Colonic mucosa (tissue), 4 donors: ENCODE data around the gene JMY. TPM values are rescaled to one million over a fixed set of nuclear protein-coding genes. Genes with fewer than 3 reads are reported as not detected.

Experiments
- DNase-seq: peaks from one replicate; pipeline ENCODE4 v3.0.0-alpha.2; 2020
- H3K27ac ChIP-seq: fragments of 200-600 bp; one replicate; pipeline ENCODE4 v1.8.0; 2021
- H3K27me3 ChIP-seq: fragments of 200-600 bp; one replicate; pipeline ENCODE4 v1.8.0; 2021
- H3K36me3 ChIP-seq: fragments of 200-600 bp; one replicate; pipeline ENCODE4 v1.8.0; 2021
- H3K4me1 ChIP-seq: fragments of 200-600 bp; one replicate; pipeline ENCODE4 v1.8.0; 2021; ENCODE audit warnings: mild to moderate bottlenecking
- H3K4me3 ChIP-seq: fragments of 200-600 bp; one replicate; pipeline ENCODE4 v1.8.0; 2021
- H3K9ac ChIP-seq, 2 donors: one replicate each; pipeline ENCODE4 v1.7.0; 2013; ENCODE audit warnings: control low read depth in 2 of 2, low read depth in 2 of 2, low read length in 2 of 2
- H3K9me3 ChIP-seq: fragments of 200-600 bp; one replicate; pipeline ENCODE4 v1.8.0; 2021
- intact Hi-C: fragments of 100-400 bp; cut with DNase I; formaldehyde crosslinking; loops from one replicate; pipeline ENCODE4 v1.14.1; 2022
- total RNA-seq, 2 donors: library from RNA; stranded (reverse); fragmentation: NEBNext Ultra II Directional in 1 of 2; extraction: Animal tissue kit (Norgen Biotek cat#: 25700) in 1 of 2; gene quantifications; one replicate each; pipeline ENCODE4 v1.2.1, GENCODE V29; 2021
- TF ChIP-seq, protein P1 (sequence below): fragments of 200-600 bp; IDR thresholded peaks from one replicate; pipeline ENCODE4 v1.8.0; 2022; ENCODE audit warnings: antibody characterized with exemption, mild to moderate bottlenecking
- donor health status: healthy.
- donor health status: DM: no; HTN: no; CAD: no.
- donor health status: DM: no; HTN: no; CAD: no.

Gene JMY
- total RNA-seq, 2 donors from 2014 or later, result 4.7 to 8.0 TPM

- TF ChIP-seq, protein P1, sequence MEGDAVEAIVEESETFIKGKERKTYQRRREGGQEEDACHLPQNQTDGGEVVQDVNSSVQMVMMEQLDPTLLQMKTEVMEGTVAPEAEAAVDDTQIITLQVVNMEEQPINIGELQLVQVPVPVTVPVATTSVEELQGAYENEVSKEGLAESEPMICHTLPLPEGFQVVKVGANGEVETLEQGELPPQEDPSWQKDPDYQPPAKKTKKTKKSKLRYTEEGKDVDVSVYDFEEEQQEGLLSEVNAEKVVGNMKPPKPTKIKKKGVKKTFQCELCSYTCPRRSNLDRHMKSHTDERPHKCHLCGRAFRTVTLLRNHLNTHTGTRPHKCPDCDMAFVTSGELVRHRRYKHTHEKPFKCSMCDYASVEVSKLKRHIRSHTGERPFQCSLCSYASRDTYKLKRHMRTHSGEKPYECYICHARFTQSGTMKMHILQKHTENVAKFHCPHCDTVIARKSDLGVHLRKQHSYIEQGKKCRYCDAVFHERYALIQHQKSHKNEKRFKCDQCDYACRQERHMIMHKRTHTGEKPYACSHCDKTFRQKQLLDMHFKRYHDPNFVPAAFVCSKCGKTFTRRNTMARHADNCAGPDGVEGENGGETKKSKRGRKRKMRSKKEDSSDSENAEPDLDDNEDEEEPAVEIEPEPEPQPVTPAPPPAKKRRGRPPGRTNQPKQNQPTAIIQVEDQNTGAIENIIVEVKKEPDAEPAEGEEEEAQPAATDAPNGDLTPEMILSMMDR, result no peak
- no peaks in the 10 kb centered on the region for H3K4me1 ChIP-seq
These were observed 83.1 kb downstream of the JMY start for GRCh38 chr5:79318935-79319614.

DNA sequence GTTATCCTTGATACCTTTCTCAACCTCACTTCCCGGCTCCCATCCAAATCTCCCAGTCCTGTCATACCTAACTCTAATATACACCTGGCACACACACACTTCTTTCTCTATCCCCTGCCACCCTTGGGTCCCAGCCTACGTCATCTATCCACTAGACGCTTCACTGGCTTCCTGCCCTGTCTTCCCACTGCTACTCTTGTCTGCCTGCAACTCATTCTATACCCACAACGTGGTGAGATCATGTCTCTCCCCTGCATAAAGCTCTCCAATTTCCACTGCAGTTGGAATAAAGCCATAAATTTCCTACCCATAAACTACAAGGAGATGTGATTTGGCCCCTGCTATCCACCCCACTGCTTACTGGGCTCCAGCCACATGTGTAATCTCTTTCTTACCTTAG lies 93.5 kb downstream of the JMY start:
- Histone ChIP-seq H3K4me1 (no peaks in the 10 kb centered on the region), H3K27ac (no peak overlapping the region)
- no peak for DNase-seq

More at GRCh38 chr5:79318935-79319614, 83.1 kb downstream of the JMY start:
- Histone ChIP-seq H3K9me3 (no peaks in the 10 kb centered on the region), H3K27me3 (no peaks in the 10 kb centered on the region), H3K27ac (no peak overlapping the region), H3K4me3 (no peak overlapping the region), H3K9ac (no peak overlapping the region), H3K36me3 (no peaks in the 10 kb centered on the region)
- intact Hi-C loops, result no loop called here
- DNase-seq, result no peak

DNA sequence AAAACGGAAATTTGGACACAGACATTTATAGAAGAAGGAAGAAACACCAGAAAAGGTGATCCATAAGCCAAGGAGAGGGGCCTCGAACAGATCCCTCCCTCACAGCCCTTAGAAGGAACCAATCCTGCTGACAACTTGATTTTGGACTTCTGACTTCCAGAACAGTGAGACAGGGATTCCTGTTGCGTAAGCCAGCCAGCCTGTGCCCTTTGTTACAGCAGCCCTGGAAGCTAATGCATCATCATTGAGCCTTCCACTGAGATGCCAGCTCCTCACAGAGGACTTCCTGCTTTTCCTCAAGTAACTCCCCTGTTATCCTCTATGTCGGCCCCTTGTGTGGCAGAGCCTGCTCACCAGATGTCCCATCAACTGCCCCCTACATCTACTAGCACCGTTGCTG lies 94.1 kb downstream of the JMY start:
- no peak overlapping the region for H3K27ac ChIP-seq
- TF ChIP-seq, protein P1, result no peak
- no peak overlapping the region for H3K4me3 ChIP-seq
- no peaks in the 10 kb centered on the region for H3K4me1 ChIP-seq
- intact Hi-C loops, result no loop called here
- H3K9me3 ChIP-seq, result no peaks in the 10 kb centered on the region
- H3K27me3 ChIP-seq, result no peaks in the 10 kb centered on the region
- H3K9ac ChIP-seq, result no peak overlapping the region
- no peak for DNase-seq
- H3K36me3 ChIP-seq, result no peaks in the 10 kb centered on the region

More for the DNA sequence above, 93.5 kb downstream of the JMY start:
- H3K27me3 ChIP-seq, result no peaks in the 10 kb centered on the region
- H3K9me3 ChIP-seq, result no peaks in the 10 kb centered on the region
- H3K9ac ChIP-seq, result no peak overlapping the region
- H3K4me3 ChIP-seq, result no peak overlapping the region
- intact Hi-C loops, result no loop called here
- H3K36me3 ChIP-seq, result no peaks in the 10 kb centered on the region
- TF ChIP-seq, protein P1, result no peak

DNA sequence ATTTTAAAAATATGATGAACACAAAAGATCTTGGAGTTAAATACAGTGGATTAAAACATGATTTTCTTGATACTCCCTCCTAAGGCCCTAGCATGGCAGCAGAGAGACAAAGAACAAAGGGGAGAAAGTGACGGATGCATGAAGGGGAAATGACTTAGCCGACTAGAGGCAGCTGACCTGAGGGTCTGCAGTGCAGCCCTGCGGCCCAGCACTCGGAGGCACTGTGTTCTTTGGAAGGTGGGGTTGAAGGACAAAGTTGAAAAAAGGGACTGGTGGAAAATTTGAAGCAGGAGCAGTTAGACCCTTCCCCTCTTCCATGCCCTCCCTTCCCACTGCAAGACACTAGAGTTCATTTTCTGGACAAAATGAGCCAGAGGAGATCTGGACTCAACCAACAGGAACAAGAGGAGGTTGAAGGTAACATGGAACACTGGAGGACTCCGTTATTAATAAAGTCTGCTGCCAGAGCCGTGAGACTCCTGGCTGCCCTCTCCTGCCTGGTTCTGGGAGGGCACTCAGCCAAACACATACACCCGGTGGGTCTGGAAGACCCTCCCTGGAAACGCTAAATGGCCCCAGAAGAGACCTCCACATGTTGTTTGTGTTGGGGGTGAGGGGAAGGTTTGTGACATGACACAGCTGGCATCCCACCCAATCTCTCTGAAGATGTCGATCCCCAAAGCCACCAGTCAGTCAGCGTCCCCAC lies 98.1 kb downstream of the JMY start:
- H3K4me1 ChIP-seq, result no peaks in the 10 kb centered on the region
- intact Hi-C loops, result no loop called here
- no peak overlapping the region for H3K9ac ChIP-seq
- no peak for DNase-seq
- TF ChIP-seq, protein P1, result no peak
- H3K27me3 ChIP-seq, result no peaks in the 10 kb centered on the region
- H3K27ac ChIP-seq, result no peak overlapping the region
- no peaks in the 10 kb centered on the region for H3K36me3 ChIP-seq
- no peak overlapping the region for H3K4me3 ChIP-seq
- H3K9me3 ChIP-seq, result no peaks in the 10 kb centered on the region

DNA sequence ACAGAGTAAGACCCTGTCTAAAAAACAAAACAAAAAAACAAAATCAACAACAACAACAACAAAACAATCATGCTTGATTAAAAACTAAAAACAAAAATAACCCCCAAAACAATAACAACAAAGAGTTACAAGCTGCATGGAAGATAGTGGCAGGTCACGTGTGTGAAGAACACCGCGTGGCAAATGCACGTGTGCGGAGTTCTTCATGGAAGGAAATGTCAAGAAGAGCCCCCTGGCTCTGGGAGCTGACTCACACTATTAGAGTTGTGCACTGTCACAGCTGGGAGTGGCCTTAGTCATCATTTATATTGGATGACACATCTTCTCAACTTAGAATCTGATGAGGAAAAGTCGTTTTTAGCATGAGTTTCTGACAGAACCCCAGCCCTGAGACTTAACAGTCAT lies 110.5 kb downstream of the JMY start:
- Histone ChIP-seq H3K9me3 (no peaks in the 10 kb centered on the region), H3K27ac (no peak overlapping the region), H3K27me3 (no peaks in the 10 kb centered on the region), H3K4me1 (no peaks in the 10 kb centered on the region), H3K4me3 (no peak overlapping the region), H3K36me3 (no peaks in the 10 kb centered on the region), H3K9ac (no peak overlapping the region)
- TF ChIP-seq, protein P1, result no peak
- intact Hi-C loops, result no loop called here
- no peak for DNase-seq
